ENCODE data around the gene CADM2.
A peak's percentile ranks its signal among the peaks of the same experiment; 100 is the strongest.
"Not testable (repeated sequence)": the region's sequence is repeated elsewhere in the genome, so short reads cannot be mapped to it uniquely, and the experiment has no call there.

CADM2 gene

GRCh38 chr3:84958495-84959469 is at the start of gene CADM2:
TSS of gene CADM2 (plus strand) at chr3:84958989.
- TF ChIP-seq ZFX (IDR thresholded peaks at IDR 0.05) (no peak), CTCF (conservative IDR thresholded peaks at IDR 0.05) (0 out of 2 replicates have a peak, but pooled peaks have one; percentile 10)
- peak within 1 kb of the TSS; percentile 46 for H3K27ac ChIP-seq

GRCh38 chr3:84918592-84918991 is 40.2 kb upstream of the CADM2 start:
- not testable (repeated sequence) for H3K27ac ChIP-seq

GRCh38 chr3:84922682-84923081 is 36.1 kb upstream of the CADM2 start:
- H3K27ac ChIP-seq, result no peak overlapping the region

GRCh38 chr3:84925571-84925970 is 33.2 kb upstream of the CADM2 start:
- H3K27ac ChIP-seq, result no peak overlapping the region
- TF ChIP-seq ZFX (IDR thresholded peaks at IDR 0.05) (no peak), CTCF (conservative IDR thresholded peaks at IDR 0.05) (no peak)

More at GRCh38 chr3:84922682-84923081, 36.1 kb upstream of the CADM2 start:
- TF ChIP-seq CTCF (conservative IDR thresholded peaks at IDR 0.05), result no peak
- TF ChIP-seq ZFX (IDR thresholded peaks at IDR 0.05), result no peak

- no peak overlapping the region for H3K27ac ChIP-seq
- TF ChIP-seq CTCF (conservative IDR thresholded peaks at IDR 0.05) (peak; percentile 39), ZFX (IDR thresholded peaks at IDR 0.05) (no peak)
Observed at GRCh38 chr3:84943379-84943778, 15.4 kb upstream of the CADM2 start.

- no peak for TF ChIP-seq ZFX (IDR thresholded peaks at IDR 0.05)
- no peak for TF ChIP-seq CTCF (conservative IDR thresholded peaks at IDR 0.05)
- H3K27ac ChIP-seq, result no peak overlapping the region
Observed at GRCh38 chr3:84946240-84946639, 12.5 kb upstream of the CADM2 start.

GRCh38 chr3:84959470-84960271 is 882 bp downstream of the CADM2 start:
- TF ChIP-seq CTCF (conservative IDR thresholded peaks at IDR 0.05), result no peak
- TF ChIP-seq ZFX (IDR thresholded peaks at IDR 0.05), result no peak
- H3K27ac ChIP-seq, result peak overlapping the region; percentile 46
